HepG2 (cell line): ENCODE measurements around the gene MTO1. TPM values are rescaled to one million over a fixed set of nuclear protein-coding genes. Genes with fewer than 3 reads are reported as not detected.

Experiments
- GATAD2A ChIP-seq: IDR thresholded peaks from 2 replicates; pipeline ENCODE4 v1.6.1; 2016
- HOXA9 ChIP-seq: sonication (generic); formaldehyde crosslinking; IDR thresholded peaks from 2 replicates; pipeline ENCODE4 v1.8.1; 2022; ENCODE audit warnings: missing genetic modification reagents, mild to moderate bottlenecking, moderate library complexity, borderline replicate concordance
- MATR3 ChIP-seq: sonication (generic); formaldehyde crosslinking; IDR thresholded peaks from 2 replicates; pipeline ENCODE4 v1.4.0; 2020; ENCODE audit warnings: missing genetic modification reagents
- MEF2D ChIP-seq: sonication (generic); formaldehyde crosslinking; IDR thresholded peaks from 2 replicates; pipeline ENCODE4 v1.5.1; 2020; ENCODE audit warnings: mild to moderate bottlenecking, missing genetic modification reagents
- PHB2 ChIP-seq: fragments of 450-650 bp; IDR thresholded peaks from 2 replicates; pipeline ENCODE4 v1.6.1; 2018; ENCODE audit not compliant: partially characterized antibody
- POGZ ChIP-seq: sonication (generic); formaldehyde crosslinking; IDR thresholded peaks from 2 replicates; pipeline ENCODE4 v1.4.0; 2020; ENCODE audit warnings: mild to moderate bottlenecking, missing genetic modification reagents
- REL ChIP-seq: sonication (generic); formaldehyde crosslinking; conservative IDR thresholded peaks from 2 replicates; pipeline ENCODE4 v1.8.0; 2022; ENCODE audit warnings: mild to moderate bottlenecking, missing genetic modification reagents, moderate library complexity
- SIX4 ChIP-seq: sonication (generic); formaldehyde crosslinking; IDR thresholded peaks from 2 replicates; pipeline ENCODE4 v1.4.0; 2020; ENCODE audit warnings: missing genetic modification reagents
- SMAD9 ChIP-seq: sonication (generic); formaldehyde crosslinking; IDR thresholded peaks from 2 replicates; pipeline ENCODE4 v1.5.1; 2020; ENCODE audit warnings: mild to moderate bottlenecking, missing genetic modification reagents
- SOX5 ChIP-seq: IDR thresholded peaks from 2 replicates; pipeline ENCODE4 v1.6.1; 2016; ENCODE audit warnings: borderline replicate concordance
- XRCC5 ChIP-seq: fragments of 200-400 bp; formaldehyde crosslinking; optimal IDR thresholded peaks from 2 replicates; pipeline ENCODE3; 2017; ENCODE audit warnings: mild to moderate bottlenecking, low read length
- ZNF619 ChIP-seq: sonication (generic); formaldehyde crosslinking; IDR thresholded peaks from 2 replicates; pipeline ENCODE4 v1.4.0; 2020; ENCODE audit warnings: mild to moderate bottlenecking, missing genetic modification reagents
- ZSCAN30 ChIP-seq: sonication (generic); formaldehyde crosslinking; IDR thresholded peaks from 2 replicates; pipeline ENCODE4 v1.5.0; 2020; ENCODE audit warnings: mild to moderate bottlenecking, missing genetic modification reagents
- polyA plus RNA-seq, 8 experiments: library from polyadenylated mRNA; depleted of rRNA in 3 of 8; stranded (reverse) in 7 of 8; unstranded in 1 of 8; fragments of >200 nt; fragmentation: Illumina TruSeq in 4 of 8; extraction: Trizol in 4 of 8; gene quantifications; 2 replicates each; pipeline versions ENCODE4 v1.2.1 to v1.2.3, GENCODE V29; 2011 to 2016; ENCODE audit warnings: low read depth in 4 of 8, missing spikeins in 1 of 8, mixed read lengths in 1 of 8; ENCODE audit not compliant: insufficient read depth in 1 of 8
- total RNA-seq, 5 experiments: library from RNA; depleted of rRNA; stranded (reverse); fragments of >200 nt; fragmentation: Illumina TruSeq; extraction: Trizol; gene quantifications; 2 replicates each; pipeline ENCODE4 v1.2.3, GENCODE V29; 2016; ENCODE audit warnings: low read depth in 1 of 5
- TF ChIP-seq, protein P1 (sequence below): sonication (generic); formaldehyde crosslinking; IDR thresholded peaks from 2 replicates; pipeline ENCODE4 v1.4.0; 2020; ENCODE audit warnings: mild to moderate bottlenecking, missing genetic modification reagents
- TF ChIP-seq, protein P2 (sequence below): sonication (generic); formaldehyde crosslinking; IDR thresholded peaks from 2 replicates; pipeline ENCODE4 v1.4.0; 2020; ENCODE audit warnings: low read depth, missing genetic modification reagents
- TF ChIP-seq, protein P3 (sequence below): sonication (generic); formaldehyde crosslinking; IDR thresholded peaks from 2 replicates; pipeline ENCODE4 v1.5.0; 2020; ENCODE audit warnings: missing genetic modification reagents
- TF ChIP-seq, protein P4 (sequence below): sonication (generic); formaldehyde crosslinking; IDR thresholded peaks from 2 replicates; pipeline ENCODE4 v1.5.1; 2020; ENCODE audit warnings: missing genetic modification reagents, mild to moderate bottlenecking, borderline replicate concordance
- TF ChIP-seq, protein P5 (sequence below): sonication (generic); formaldehyde crosslinking; IDR thresholded peaks from 2 replicates; pipeline ENCODE4 v1.4.0; 2020; ENCODE audit warnings: mild to moderate bottlenecking, missing genetic modification reagents

Gene MTO1
- total and polyA plus RNA-seq, 2 of the 13 experiments (the other 11 are each of a cell fraction or from before 2014, with no cell fraction given), result 21.1 to 45.3 TPM

DNA sequence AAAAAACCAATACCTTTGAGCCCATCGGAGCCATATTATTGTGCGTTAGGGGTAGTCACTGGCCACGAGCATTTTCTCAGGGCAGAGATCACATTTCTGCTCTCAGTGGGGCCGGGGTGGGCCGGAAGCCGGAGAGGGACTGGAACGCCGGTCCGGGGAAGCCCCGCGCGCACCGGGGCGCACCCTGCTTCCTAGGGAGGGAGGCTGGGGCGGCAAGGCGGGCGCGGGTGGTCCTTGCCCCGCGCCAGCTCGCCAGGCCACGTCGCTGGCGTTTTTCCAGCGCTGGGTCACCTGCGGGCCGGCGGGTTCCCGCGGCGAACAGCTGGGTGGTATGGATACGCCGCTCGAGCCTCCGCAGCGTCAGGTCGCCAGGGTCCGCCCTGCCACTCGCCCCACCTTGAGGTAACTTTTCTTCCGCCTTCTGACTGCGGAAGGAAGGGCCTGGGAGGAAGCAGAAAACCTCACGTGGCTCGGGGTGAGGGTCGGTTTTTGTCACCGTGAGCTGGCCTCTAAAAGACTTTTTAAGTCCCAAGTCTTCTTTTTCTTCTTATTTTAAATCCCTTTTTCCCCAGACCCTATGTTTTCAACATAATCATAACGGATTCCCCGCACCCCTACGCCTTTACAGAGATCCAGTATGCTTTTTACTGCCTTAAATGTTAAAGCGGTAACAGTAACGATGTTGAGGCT is 62.0 kb downstream of the MTO1 start (continued):
- TF ChIP-seq, protein P1, sequence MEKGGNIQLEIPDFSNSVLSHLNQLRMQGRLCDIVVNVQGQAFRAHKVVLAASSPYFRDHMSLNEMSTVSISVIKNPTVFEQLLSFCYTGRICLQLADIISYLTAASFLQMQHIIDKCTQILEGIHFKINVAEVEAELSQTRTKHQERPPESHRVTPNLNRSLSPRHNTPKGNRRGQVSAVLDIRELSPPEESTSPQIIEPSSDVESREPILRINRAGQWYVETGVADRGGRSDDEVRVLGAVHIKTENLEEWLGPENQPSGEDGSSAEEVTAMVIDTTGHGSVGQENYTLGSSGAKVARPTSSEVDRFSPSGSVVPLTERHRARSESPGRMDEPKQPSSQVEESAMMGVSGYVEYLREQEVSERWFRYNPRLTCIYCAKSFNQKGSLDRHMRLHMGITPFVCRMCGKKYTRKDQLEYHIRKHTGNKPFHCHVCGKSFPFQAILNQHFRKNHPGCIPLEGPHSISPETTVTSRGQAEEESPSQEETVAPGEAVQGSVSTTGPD (CRISPR knock-in tag), result no peak
- no peak for TF ChIP-seq SMAD9 (CRISPR knock-in tag)
- no peak for TF ChIP-seq HOXA9 (CRISPR knock-in tag)
- TF ChIP-seq SIX4 (CRISPR knock-in tag), result no peak
- TF ChIP-seq, protein P2, sequence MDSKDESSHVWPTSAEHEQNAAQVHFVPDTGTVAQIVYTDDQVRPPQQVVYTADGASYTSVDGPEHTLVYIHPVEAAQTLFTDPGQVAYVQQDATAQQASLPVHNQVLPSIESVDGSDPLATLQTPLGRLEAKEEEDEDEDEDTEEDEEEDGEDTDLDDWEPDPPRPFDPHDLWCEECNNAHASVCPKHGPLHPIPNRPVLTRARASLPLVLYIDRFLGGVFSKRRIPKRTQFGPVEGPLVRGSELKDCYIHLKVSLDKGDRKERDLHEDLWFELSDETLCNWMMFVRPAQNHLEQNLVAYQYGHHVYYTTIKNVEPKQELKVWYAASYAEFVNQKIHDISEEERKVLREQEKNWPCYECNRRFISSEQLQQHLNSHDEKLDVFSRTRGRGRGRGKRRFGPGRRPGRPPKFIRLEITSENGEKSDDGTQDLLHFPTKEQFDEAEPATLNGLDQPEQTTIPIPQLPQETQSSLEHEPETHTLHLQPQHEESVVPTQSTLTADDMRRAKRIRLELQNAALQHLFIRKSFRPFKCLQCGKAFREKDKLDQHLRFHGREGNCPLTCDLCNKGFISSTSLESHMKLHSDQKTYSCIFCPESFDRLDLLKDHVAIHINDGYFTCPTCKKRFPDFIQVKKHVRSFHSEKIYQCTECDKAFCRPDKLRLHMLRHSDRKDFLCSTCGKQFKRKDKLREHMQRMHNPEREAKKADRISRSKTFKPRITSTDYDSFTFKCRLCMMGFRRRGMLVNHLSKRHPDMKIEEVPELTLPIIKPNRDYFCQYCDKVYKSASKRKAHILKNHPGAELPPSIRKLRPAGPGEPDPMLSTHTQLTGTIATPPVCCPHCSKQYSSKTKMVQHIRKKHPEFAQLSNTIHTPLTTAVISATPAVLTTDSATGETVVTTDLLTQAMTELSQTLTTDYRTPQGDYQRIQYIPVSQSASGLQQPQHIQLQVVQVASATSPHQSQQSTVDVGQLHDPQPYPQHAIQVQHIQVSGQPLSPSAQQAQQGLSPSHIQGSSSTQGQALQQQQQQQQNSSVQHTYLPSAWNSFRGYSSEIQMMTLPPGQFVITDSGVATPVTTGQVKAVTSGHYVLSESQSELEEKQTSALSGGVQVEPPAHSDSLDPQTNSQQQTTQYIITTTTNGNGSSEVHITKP (CRISPR knock-in tag), result 0 out of 2 replicates have a peak, but pooled peaks have one; percentile 5
- no peak for TF ChIP-seq PHB2
- no peak for TF ChIP-seq MATR3 (CRISPR knock-in tag)
- 0 out of 2 replicates have a peak, but pooled peaks have one; percentile 18 for TF ChIP-seq GATAD2A (CRISPR knock-in tag)
- peak; percentile 74 for TF ChIP-seq POGZ (CRISPR knock-in tag)
- 0 out of 2 replicates have a peak, but pooled peaks have one; percentile 17 for TF ChIP-seq ZSCAN30 (CRISPR knock-in tag)
- TF ChIP-seq, protein P3, sequence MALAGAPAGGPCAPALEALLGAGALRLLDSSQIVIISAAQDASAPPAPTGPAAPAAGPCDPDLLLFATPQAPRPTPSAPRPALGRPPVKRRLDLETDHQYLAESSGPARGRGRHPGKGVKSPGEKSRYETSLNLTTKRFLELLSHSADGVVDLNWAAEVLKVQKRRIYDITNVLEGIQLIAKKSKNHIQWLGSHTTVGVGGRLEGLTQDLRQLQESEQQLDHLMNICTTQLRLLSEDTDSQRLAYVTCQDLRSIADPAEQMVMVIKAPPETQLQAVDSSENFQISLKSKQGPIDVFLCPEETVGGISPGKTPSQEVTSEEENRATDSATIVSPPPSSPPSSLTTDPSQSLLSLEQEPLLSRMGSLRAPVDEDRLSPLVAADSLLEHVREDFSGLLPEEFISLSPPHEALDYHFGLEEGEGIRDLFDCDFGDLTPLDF, result peak; percentile 66; the same call in 1 of the 2 replicates
- no peak for TF ChIP-seq REL
- TF ChIP-seq, protein P4, sequence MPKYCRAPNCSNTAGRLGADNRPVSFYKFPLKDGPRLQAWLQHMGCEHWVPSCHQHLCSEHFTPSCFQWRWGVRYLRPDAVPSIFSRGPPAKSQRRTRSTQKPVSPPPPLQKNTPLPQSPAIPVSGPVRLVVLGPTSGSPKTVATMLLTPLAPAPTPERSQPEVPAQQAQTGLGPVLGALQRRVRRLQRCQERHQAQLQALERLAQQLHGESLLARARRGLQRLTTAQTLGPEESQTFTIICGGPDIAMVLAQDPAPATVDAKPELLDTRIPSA (CRISPR knock-in tag), result no peak
- no peak for TF ChIP-seq XRCC5
- TF ChIP-seq ZNF619 (CRISPR knock-in tag), result no peak
- TF ChIP-seq, protein P5, sequence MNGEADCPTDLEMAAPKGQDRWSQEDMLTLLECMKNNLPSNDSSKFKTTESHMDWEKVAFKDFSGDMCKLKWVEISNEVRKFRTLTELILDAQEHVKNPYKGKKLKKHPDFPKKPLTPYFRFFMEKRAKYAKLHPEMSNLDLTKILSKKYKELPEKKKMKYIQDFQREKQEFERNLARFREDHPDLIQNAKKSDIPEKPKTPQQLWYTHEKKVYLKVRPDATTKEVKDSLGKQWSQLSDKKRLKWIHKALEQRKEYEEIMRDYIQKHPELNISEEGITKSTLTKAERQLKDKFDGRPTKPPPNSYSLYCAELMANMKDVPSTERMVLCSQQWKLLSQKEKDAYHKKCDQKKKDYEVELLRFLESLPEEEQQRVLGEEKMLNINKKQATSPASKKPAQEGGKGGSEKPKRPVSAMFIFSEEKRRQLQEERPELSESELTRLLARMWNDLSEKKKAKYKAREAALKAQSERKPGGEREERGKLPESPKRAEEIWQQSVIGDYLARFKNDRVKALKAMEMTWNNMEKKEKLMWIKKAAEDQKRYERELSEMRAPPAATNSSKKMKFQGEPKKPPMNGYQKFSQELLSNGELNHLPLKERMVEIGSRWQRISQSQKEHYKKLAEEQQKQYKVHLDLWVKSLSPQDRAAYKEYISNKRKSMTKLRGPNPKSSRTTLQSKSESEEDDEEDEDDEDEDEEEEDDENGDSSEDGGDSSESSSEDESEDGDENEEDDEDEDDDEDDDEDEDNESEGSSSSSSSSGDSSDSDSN (CRISPR knock-in tag), result peak; percentile 90
- TF ChIP-seq MEF2D (CRISPR knock-in tag), result no peak; the same call in 1 of the 2 replicates
- peak; percentile 43; the same call in 1 of the 2 replicates for TF ChIP-seq SOX5 (CRISPR knock-in tag)
